Measurements from ENCODE around the gene SHCBP1L.

The SHCBP1L gene

DNA sequence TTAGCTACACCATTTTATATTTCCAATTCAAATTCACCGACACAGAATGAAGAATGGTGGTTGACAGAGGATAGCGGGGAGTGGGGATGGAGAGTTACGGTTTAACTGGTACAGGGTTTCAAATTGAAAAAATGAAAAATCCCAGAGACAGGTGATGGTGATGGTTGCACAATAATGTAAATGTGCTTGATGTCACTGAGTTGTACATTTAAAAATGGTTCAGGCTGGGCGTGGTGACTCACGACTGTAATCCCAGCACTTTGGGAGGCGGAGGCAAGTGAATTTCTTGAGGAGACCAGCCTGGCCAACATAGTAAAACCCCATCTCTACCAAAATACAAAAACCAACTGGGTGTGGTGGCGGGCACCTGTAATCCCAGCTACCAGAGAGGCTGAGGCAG is 31.2 kb upstream of the SHCBP1L start:
- Histone ChIP-seq H3K4me1 (ENCODE audit: control insufficient read depth, insufficient read depth, low read length) (no peaks in the 10 kb centered on the region), H3K27me3 (ENCODE audit: control insufficient read depth in 1 of 2, insufficient read depth in 2 of 2, low read length in 2 of 2) (no peaks in the 10 kb centered on the region), H3K4me3 (ENCODE audit: low read length in 2 of 2) (no peak overlapping the region), H3K9me3 (ENCODE audit: control insufficient read depth in 2 of 2, low read length in 2 of 2) (no peaks in the 10 kb centered on the region), H3K36me3 (ENCODE audit: control insufficient read depth in 2 of 2, insufficient read depth in 2 of 2, low read length in 2 of 2) (no peaks in the 10 kb centered on the region), H3K9ac (ENCODE audit: low read length in 2 of 2) (no peak overlapping the region), H3K27ac (ENCODE audit: low read length) (no peak overlapping the region)

- no peak overlapping the region for H3K9ac ChIP-seq (ENCODE audit: low read length in 2 of 2)
- H3K36me3 ChIP-seq (ENCODE audit: control insufficient read depth in 2 of 2, insufficient read depth in 2 of 2, low read length in 2 of 2), result no peaks in the 10 kb centered on the region
- no peak overlapping the region for H3K4me3 ChIP-seq (ENCODE audit: low read length in 2 of 2)
- no peaks in the 10 kb centered on the region for H3K4me1 ChIP-seq (ENCODE audit: control insufficient read depth, insufficient read depth, low read length)
- no peak overlapping the region for H3K27ac ChIP-seq (ENCODE audit: low read length)
- no peaks in the 10 kb centered on the region for H3K27me3 ChIP-seq (ENCODE audit: control insufficient read depth in 1 of 2, insufficient read depth in 2 of 2, low read length in 2 of 2)
- H3K9me3 ChIP-seq (ENCODE audit: control insufficient read depth in 2 of 2, low read length in 2 of 2), result no peaks in the 10 kb centered on the region
These were observed 25.3 kb upstream of the SHCBP1L start for GRCh38 chr1:182978151-182978853.

DNA sequence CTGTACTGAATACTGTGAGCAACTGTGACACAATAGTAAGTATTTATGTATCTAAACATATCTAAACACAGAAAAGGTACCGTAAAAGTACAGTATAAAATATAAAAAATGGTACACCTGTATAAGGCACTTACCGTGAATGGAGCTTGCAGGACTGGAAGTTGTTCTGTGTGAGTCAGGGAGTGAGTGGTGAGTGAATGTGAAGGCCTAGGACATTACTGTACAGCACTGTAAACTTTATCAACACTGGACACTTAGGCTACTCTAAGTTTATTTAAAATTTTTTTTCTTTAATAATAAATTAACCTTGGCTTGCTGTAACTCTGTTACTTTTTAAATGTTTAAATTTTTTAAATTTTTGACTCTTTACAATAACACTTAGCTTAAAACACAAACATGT is 24.5 kb upstream of the SHCBP1L start:
- Histone ChIP-seq H3K9ac (ENCODE audit: low read length in 2 of 2) (no peak overlapping the region), H3K36me3 (ENCODE audit: control insufficient read depth in 2 of 2, insufficient read depth in 2 of 2, low read length in 2 of 2) (no peaks in the 10 kb centered on the region), H3K4me1 (ENCODE audit: control insufficient read depth, insufficient read depth, low read length) (no peaks in the 10 kb centered on the region)

DNA sequence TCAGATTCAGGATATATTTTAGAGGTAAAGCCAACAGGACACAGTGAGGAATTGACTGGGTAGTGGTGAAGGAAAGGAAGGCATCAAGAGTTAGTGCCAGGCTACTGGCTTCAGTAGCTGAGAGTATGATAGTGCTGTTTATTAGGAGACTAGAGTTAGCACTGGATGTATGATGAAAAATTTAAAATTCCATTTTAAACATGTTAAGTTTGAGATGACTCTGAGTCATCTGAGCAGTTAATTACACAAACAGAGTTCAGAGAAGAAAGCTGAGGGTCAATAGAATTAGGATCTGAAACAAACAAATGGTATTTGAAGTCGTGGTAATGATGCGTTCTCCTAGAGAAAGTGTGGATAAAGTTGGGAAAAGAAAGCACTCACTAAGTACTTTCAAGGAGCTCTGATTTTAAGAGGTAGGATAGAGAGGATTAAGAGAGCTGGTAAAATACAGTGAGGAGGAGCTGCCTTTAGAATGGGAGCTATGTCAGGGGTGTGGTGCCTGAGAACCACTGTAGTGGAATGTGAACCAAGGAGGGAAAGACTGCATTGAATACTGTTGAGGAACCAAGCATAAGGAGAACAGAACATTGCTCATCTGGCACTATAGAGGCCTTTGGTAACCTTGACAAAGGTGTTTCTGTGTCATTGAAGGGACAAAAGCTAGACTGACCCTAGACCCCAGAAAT is 21.7 kb upstream of the SHCBP1L start:
- Histone ChIP-seq H3K9ac (ENCODE audit: low read length in 2 of 2) (no peak overlapping the region), H3K4me1 (ENCODE audit: control insufficient read depth, insufficient read depth, low read length) (no peaks in the 10 kb centered on the region), H3K36me3 (ENCODE audit: control insufficient read depth in 2 of 2, insufficient read depth in 2 of 2, low read length in 2 of 2) (no peaks in the 10 kb centered on the region), H3K27ac (ENCODE audit: low read length) (no peak overlapping the region), H3K4me3 (ENCODE audit: low read length in 2 of 2) (no peak overlapping the region), H3K27me3 (ENCODE audit: control insufficient read depth in 1 of 2, insufficient read depth in 2 of 2, low read length in 2 of 2) (no peaks in the 10 kb centered on the region), H3K9me3 (ENCODE audit: control insufficient read depth in 2 of 2, low read length in 2 of 2) (no peaks in the 10 kb centered on the region)

More for the DNA sequence above, 24.5 kb upstream of the SHCBP1L start:
- no peak overlapping the region for H3K27ac ChIP-seq (ENCODE audit: low read length)
- H3K4me3 ChIP-seq (ENCODE audit: low read length in 2 of 2), result no peak overlapping the region
- no peaks in the 10 kb centered on the region for H3K9me3 ChIP-seq (ENCODE audit: control insufficient read depth in 2 of 2, low read length in 2 of 2)
- H3K27me3 ChIP-seq (ENCODE audit: control insufficient read depth in 1 of 2, insufficient read depth in 2 of 2, low read length in 2 of 2), result no peaks in the 10 kb centered on the region

GRCh38 chr1:182972829-182973228 is 19.9 kb upstream of the SHCBP1L start:
- no peaks in the 10 kb centered on the region for H3K27me3 ChIP-seq (ENCODE audit: control insufficient read depth in 1 of 2, insufficient read depth in 2 of 2, low read length in 2 of 2)
- no peaks in the 10 kb centered on the region for H3K36me3 ChIP-seq (ENCODE audit: control insufficient read depth in 2 of 2, insufficient read depth in 2 of 2, low read length in 2 of 2)
- H3K4me1 ChIP-seq (ENCODE audit: control insufficient read depth, insufficient read depth, low read length), result no peaks in the 10 kb centered on the region
- H3K9ac ChIP-seq (ENCODE audit: low read length in 2 of 2), result no peak overlapping the region
- H3K4me3 ChIP-seq (ENCODE audit: low read length in 2 of 2), result no peak overlapping the region
- H3K9me3 ChIP-seq (ENCODE audit: control insufficient read depth in 2 of 2, low read length in 2 of 2), result no peaks in the 10 kb centered on the region
- no peak overlapping the region for H3K27ac ChIP-seq (ENCODE audit: low read length)

- Histone ChIP-seq H3K27ac (ENCODE audit: low read length) (no peak overlapping the region), H3K4me1 (ENCODE audit: control insufficient read depth, insufficient read depth, low read length) (no peaks in the 10 kb centered on the region), H3K27me3 (ENCODE audit: control insufficient read depth in 1 of 2, insufficient read depth in 2 of 2, low read length in 2 of 2) (no peaks in the 10 kb centered on the region), H3K9me3 (ENCODE audit: control insufficient read depth in 2 of 2, low read length in 2 of 2) (no peaks in the 10 kb centered on the region), H3K9ac (ENCODE audit: low read length in 2 of 2) (no peak overlapping the region), H3K36me3 (ENCODE audit: control insufficient read depth in 2 of 2, insufficient read depth in 2 of 2, low read length in 2 of 2) (no peaks in the 10 kb centered on the region), H3K4me3 (ENCODE audit: low read length in 2 of 2) (no peak overlapping the region)
These were observed 19.3 kb upstream of the SHCBP1L start for GRCh38 chr1:182972231-182972630.

DNA sequence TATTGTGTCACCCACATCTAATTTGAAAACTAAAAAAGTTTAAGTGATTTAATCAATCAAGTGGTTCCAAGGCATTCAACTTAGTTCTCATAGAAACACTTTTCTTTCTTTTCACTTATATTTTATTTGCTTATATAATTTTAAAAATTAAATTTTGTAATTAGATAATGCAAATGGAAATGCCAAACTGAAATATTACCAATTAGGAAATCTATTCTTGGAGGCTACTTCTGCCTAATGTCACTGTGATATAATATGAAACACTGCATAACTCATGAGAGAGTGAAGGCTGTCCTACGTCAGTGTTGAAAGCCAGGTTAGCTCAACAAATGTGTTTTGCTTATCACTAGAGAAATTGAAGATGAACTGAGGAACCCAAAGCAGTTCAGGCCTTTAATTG is 18.3 kb upstream of the SHCBP1L start:
- Histone ChIP-seq H3K27me3 (ENCODE audit: control insufficient read depth in 1 of 2, insufficient read depth in 2 of 2, low read length in 2 of 2) (no peaks in the 10 kb centered on the region), H3K4me1 (ENCODE audit: control insufficient read depth, insufficient read depth, low read length) (no peaks in the 10 kb centered on the region), H3K9me3 (ENCODE audit: control insufficient read depth in 2 of 2, low read length in 2 of 2) (no peaks in the 10 kb centered on the region), H3K27ac (ENCODE audit: low read length) (no peak overlapping the region), H3K9ac (ENCODE audit: low read length in 2 of 2) (no peak overlapping the region), H3K4me3 (ENCODE audit: low read length in 2 of 2) (no peak overlapping the region), H3K36me3 (ENCODE audit: control insufficient read depth in 2 of 2, insufficient read depth in 2 of 2, low read length in 2 of 2) (no peaks in the 10 kb centered on the region)

- Histone ChIP-seq H3K9me3 (ENCODE audit: control insufficient read depth in 2 of 2, low read length in 2 of 2) (no peaks in the 10 kb centered on the region), H3K36me3 (ENCODE audit: control insufficient read depth in 2 of 2, insufficient read depth in 2 of 2, low read length in 2 of 2) (no peaks in the 10 kb centered on the region), H3K4me3 (ENCODE audit: low read length in 2 of 2) (no peak overlapping the region), H3K27me3 (ENCODE audit: control insufficient read depth in 1 of 2, insufficient read depth in 2 of 2, low read length in 2 of 2) (no peaks in the 10 kb centered on the region), H3K27ac (ENCODE audit: low read length) (no peak overlapping the region), H3K4me1 (ENCODE audit: control insufficient read depth, insufficient read depth, low read length) (no peaks in the 10 kb centered on the region), H3K9ac (ENCODE audit: low read length in 2 of 2) (no peak overlapping the region)
These were observed 16.1 kb upstream of the SHCBP1L start for GRCh38 chr1:182968836-182969734.

GRCh38 chr1:182968151-182968741 is 15.3 kb upstream of the SHCBP1L start:
- Histone ChIP-seq H3K36me3 (ENCODE audit: control insufficient read depth in 2 of 2, insufficient read depth in 2 of 2, low read length in 2 of 2) (no peaks in the 10 kb centered on the region), H3K4me1 (ENCODE audit: control insufficient read depth, insufficient read depth, low read length) (no peaks in the 10 kb centered on the region), H3K9ac (ENCODE audit: low read length in 2 of 2) (no peak overlapping the region), H3K27me3 (ENCODE audit: control insufficient read depth in 1 of 2, insufficient read depth in 2 of 2, low read length in 2 of 2) (no peaks in the 10 kb centered on the region), H3K9me3 (ENCODE audit: control insufficient read depth in 2 of 2, low read length in 2 of 2) (no peaks in the 10 kb centered on the region), H3K27ac (ENCODE audit: low read length) (no peak overlapping the region), H3K4me3 (ENCODE audit: low read length in 2 of 2) (no peak overlapping the region)

DNA sequence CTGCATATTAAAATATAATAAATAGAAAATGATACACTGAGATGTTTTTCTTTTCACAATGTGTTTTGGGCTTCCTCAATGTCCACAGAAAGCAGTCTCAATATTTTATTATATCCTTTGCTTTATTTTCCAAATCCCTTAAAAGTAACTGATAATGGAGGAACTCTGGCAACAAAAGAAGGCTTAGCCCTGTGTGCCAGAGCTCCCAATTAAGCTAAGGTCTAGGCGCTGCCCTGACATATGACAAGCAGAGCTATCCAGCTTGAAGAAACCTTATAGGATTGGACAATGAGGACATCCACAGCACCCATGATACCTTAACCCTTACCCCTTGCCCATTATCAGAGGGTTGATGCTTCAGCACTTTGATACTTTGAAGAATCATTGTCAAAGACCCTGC is 12.9 kb upstream of the SHCBP1L start:
- Histone ChIP-seq H3K4me1 (ENCODE audit: control insufficient read depth, insufficient read depth, low read length) (peaks cover 4% of the 10 kb centered on the region), H3K9me3 (ENCODE audit: control insufficient read depth in 2 of 2, low read length in 2 of 2) (no peaks in the 10 kb centered on the region), H3K27ac (ENCODE audit: low read length) (no peak overlapping the region), H3K4me3 (ENCODE audit: low read length in 2 of 2) (no peak overlapping the region), H3K9ac (ENCODE audit: low read length in 2 of 2) (no peak overlapping the region), H3K36me3 (ENCODE audit: control insufficient read depth in 2 of 2, insufficient read depth in 2 of 2, low read length in 2 of 2) (no peaks in the 10 kb centered on the region), H3K27me3 (ENCODE audit: control insufficient read depth in 1 of 2, insufficient read depth in 2 of 2, low read length in 2 of 2) (no peaks in the 10 kb centered on the region)

Data from stomach smooth muscle (tissue), 2 donors.